ENCODE data around the gene MGAT5B.

MGAT5B gene

GRCh38 chr17:76994237-76994637 is 126.0 kb downstream of the MGAT5B start:
- H3K79me2 ChIP-seq (ENCODE audit: low read length), result no peaks in the 10 kb centered on the region
- no peak overlapping the region for H2AFZ ChIP-seq (ENCODE audit: low read length)
- H3K27me3 ChIP-seq (replicated peaks; ENCODE audit: insufficient read depth, low read length), result peaks cover 3% of the 10 kb centered on the region
- H3K36me3 ChIP-seq (replicated peaks; ENCODE audit: insufficient read depth, low read length), result no peaks in the 10 kb centered on the region
- H3K9me2 ChIP-seq (replicated peaks; ENCODE audit: insufficient read depth, low read length), result no peaks in the 10 kb centered on the region
- H3K4me3 ChIP-seq (ENCODE audit: low read length), result no peak overlapping the region
- H3K27ac ChIP-seq (ENCODE audit: low read length), result no peak overlapping the region
- H4K20me1 ChIP-seq (ENCODE audit: insufficient read depth, low read length), result no peaks in the 10 kb centered on the region
- no peak overlapping the region for H3K4me2 ChIP-seq (ENCODE audit: low read depth, low read length)
- peaks cover 12% of the 10 kb centered on the region; the same call in 1 of the 2 replicates for H3F3A ChIP-seq (ENCODE audit: insufficient read depth, low read length)
- TF ChIP-seq EZH2phosphoT487 (IDR thresholded peaks at IDR 0.05; ENCODE audit: low read length) (no peak), EZH2 (optimal IDR thresholded peaks at IDR 0.05; ENCODE audit: low read depth, low read length) (no peak), CTCF (IDR thresholded peaks at IDR 0.05; ENCODE audit: low read length) (no peak)
- no peaks in the 10 kb centered on the region for H3K9me3 ChIP-seq (replicated peaks; ENCODE audit: insufficient read depth, low read length)
- DNase-seq, result no peak
- H3K4me1 ChIP-seq (ENCODE audit: low read length), result peaks cover 20% of the 10 kb centered on the region
- no peak overlapping the region for H3K9ac ChIP-seq (ENCODE audit: low read length)

GRCh38 chr17:76995387-76996105 is 127.3 kb downstream of the MGAT5B start:
- DNase-seq, result no peak
- Histone ChIP-seq H3K27me3 (replicated peaks; ENCODE audit: insufficient read depth, low read length) (peaks cover 3% of the 10 kb centered on the region; the same call in 1 of the 2 replicates), H3K4me3 (ENCODE audit: low read length) (no peak overlapping the region), H3K36me3 (replicated peaks; ENCODE audit: insufficient read depth, low read length) (no peaks in the 10 kb centered on the region), H3F3A (ENCODE audit: insufficient read depth, low read length) (peaks cover 12% of the 10 kb centered on the region; the same call in 1 of the 2 replicates), H3K9me3 (replicated peaks; ENCODE audit: insufficient read depth, low read length) (no peaks in the 10 kb centered on the region), H2AFZ (ENCODE audit: low read length) (no peak overlapping the region), H4K20me1 (ENCODE audit: insufficient read depth, low read length) (no peaks in the 10 kb centered on the region), H3K9me2 (replicated peaks; ENCODE audit: insufficient read depth, low read length) (no peaks in the 10 kb centered on the region), H3K9ac (ENCODE audit: low read length) (no peak overlapping the region), H3K79me2 (ENCODE audit: low read length) (no peaks in the 10 kb centered on the region), H3K4me2 (ENCODE audit: low read depth, low read length) (no peak overlapping the region), H3K4me1 (ENCODE audit: low read length) (peaks cover 20% of the 10 kb centered on the region), H3K27ac (ENCODE audit: low read length) (no peak overlapping the region)
- TF ChIP-seq CTCF (IDR thresholded peaks at IDR 0.05; ENCODE audit: low read length) (no peak), EZH2 (optimal IDR thresholded peaks at IDR 0.05; ENCODE audit: low read depth, low read length) (no peak), EZH2phosphoT487 (IDR thresholded peaks at IDR 0.05; ENCODE audit: low read length) (no peak)

- H3K27ac ChIP-seq (ENCODE audit: low read length), result no peak overlapping the region
Observed at GRCh38 chr17:76996741-76997694, 128.8 kb downstream of the MGAT5B start.

More at GRCh38 chr17:76996741-76997694, 128.8 kb downstream of the MGAT5B start:
- Histone ChIP-seq H3K4me3 (ENCODE audit: low read length) (no peak overlapping the region), H4K20me1 (ENCODE audit: insufficient read depth, low read length) (no peaks in the 10 kb centered on the region), H3K9me3 (replicated peaks; ENCODE audit: insufficient read depth, low read length) (no peaks in the 10 kb centered on the region), H3K4me2 (ENCODE audit: low read depth, low read length) (no peak overlapping the region), H3K27me3 (replicated peaks; ENCODE audit: insufficient read depth, low read length) (peaks cover 3% of the 10 kb centered on the region; the same call in 1 of the 2 replicates), H2AFZ (ENCODE audit: low read length) (no peak overlapping the region), H3K36me3 (replicated peaks; ENCODE audit: insufficient read depth, low read length) (no peaks in the 10 kb centered on the region), H3K79me2 (ENCODE audit: low read length) (no peaks in the 10 kb centered on the region), H3K9ac (ENCODE audit: low read length) (no peak overlapping the region), H3K9me2 (replicated peaks; ENCODE audit: insufficient read depth, low read length) (no peaks in the 10 kb centered on the region), H3K4me1 (ENCODE audit: low read length) (peaks cover 20% of the 10 kb centered on the region), H3F3A (ENCODE audit: insufficient read depth, low read length) (peaks cover 12% of the 10 kb centered on the region; the same call in 1 of the 2 replicates)
- TF ChIP-seq CTCF (IDR thresholded peaks at IDR 0.05; ENCODE audit: low read length) (no peak), EZH2phosphoT487 (IDR thresholded peaks at IDR 0.05; ENCODE audit: low read length) (no peak), EZH2 (optimal IDR thresholded peaks at IDR 0.05; ENCODE audit: low read depth, low read length) (no peak)
- DNase-seq, result no peak
